Measurements from ENCODE around the gene GLA.

Gene GLA

DNA sequence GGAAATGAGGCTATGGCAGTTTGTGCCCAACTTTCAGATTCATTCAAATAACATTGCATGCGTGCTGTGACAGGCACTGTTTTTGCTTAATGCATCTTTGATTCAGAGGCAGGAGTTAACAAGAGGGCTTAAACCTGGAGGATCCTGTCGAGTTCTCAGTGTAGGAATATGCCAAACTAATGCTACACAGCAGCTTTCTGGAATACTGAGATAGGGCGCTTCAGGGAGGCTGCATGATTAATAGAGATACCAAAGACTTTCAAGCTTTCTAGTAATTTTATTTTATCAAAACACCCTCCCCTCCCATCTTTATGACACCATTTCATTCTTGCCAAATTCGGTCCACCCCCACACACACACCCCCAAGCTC lies 58.5 kb downstream of the GLA start:
- no peak for DNase-seq (ENCODE audit: low read depth)

DNA sequence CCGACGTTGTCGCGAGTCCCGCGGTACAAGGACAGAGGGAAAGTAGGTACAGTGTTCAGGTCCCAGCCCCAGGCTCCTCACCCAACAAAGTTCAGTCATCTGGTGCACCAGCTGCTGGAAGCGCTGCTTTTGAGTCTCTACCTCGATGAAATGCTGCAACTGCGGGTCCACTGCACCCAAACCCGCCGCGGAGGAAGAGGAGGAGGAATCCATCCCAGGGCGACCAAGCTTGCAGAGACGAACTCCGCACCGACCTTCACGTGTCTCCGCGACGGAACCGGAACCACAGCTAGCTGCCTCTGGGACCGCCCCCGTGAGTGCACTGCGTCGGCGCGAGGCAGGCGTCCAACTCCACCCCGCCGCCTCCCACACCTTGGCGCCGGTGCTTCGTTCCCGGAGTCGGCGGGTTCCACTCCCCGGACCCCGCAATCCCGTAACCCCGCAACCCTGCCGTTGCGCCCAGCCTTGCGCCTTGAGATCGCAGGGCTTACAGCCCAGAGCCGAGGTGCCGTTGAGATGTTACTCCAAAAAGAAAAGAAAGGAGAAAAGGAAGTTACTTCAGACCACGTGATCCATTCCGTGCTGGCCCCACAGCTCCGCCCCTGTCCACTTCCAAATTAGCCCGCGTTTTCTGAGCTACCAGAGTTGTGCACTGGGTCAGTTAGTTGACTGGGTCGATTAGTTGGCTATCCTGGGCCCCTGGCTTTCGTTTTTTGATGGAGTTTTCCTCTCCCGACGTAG lies 59.1 kb downstream of the GLA start, which contains the start of gene TIMM8A:
TIMM8A (minus strand) TSS at position 291 of the 741 bp plus-strand sequence; CDS start at position 213, 78 bp downstream.
- DNase-seq (ENCODE audit: low read depth), result peak; percentile 60

DNA sequence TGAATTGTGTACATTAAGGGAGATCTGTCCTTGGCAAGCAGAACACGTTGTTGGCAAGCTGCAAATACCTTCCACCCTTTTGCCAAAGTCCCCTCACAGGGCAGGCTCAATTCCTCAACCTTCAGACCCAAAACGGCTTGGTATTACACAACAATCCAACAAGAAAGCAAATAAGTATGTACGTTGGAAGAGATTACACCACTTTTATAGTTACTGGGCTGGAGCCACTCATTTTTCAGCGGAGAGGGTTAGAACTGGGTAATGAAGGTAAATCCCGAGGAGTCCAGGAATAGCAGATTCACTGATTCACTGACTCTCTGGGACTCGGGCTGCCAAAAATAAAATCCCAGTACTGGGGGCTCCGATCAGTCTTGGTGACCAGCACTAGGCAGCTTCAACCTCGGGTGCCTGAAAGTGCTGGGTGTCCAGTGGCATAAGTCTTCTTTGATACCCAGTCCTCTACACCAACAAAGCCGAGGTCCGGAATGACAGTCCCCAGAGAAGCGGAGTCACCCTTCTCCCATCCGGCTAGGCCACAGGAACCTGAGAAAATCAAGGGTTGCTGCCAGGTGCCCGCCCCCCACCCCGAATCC lies 59.8 kb downstream of the GLA start:
- DNase-seq (ENCODE audit: low read depth), result no peak

Data from T-helper 22 cell (primary cell).